Hepatic stellate cell (primary cell): ENCODE results near the gene ZDHHC21.
"Not testable (repeated sequence)": the region's sequence is repeated elsewhere in the genome, so short reads cannot be mapped to it uniquely, and the experiment has no call there.

ENCODE experiments used
- DNase-seq: peaks from one replicate; pipeline ENCODE4 v3.0.0; 2011; ENCODE audit warnings: low spot score

Gene ZDHHC21

GRCh38 chr9:14682616-14683015, 10.6 kb downstream of the ZDHHC21 start:
- not testable (repeated sequence) for DNase-seq

GRCh38 chr9:14678776-14679175, 14.5 kb downstream of the ZDHHC21 start:
- DNase-seq = no peak

- DNase-seq = no peak
Measured at GRCh38 chr9:14677872-14678271, 15.4 kb downstream of the ZDHHC21 start.

GRCh38 chr9:14677396-14677795, 15.8 kb downstream of the ZDHHC21 start:
- DNase-seq = no peak

- DNase-seq = no peak
Measured at GRCh38 chr9:14674630-14675029, 18.6 kb downstream of the ZDHHC21 start.

- DNase-seq = no peak
Measured at GRCh38 chr9:14671377-14671776, 21.9 kb downstream of the ZDHHC21 start.

GRCh38 chr9:14670718-14671117, 22.5 kb downstream of the ZDHHC21 start:
- DNase-seq = no peak

GRCh38 chr9:14664022-14664421, 29.2 kb downstream of the ZDHHC21 start:
- DNase-seq = not testable (repeated sequence)

- DNase-seq = no peak
Measured at GRCh38 chr9:14662060-14662453, 31.2 kb downstream of the ZDHHC21 start.

GRCh38 chr9:14661421-14662059, 31.7 kb downstream of the ZDHHC21 start:
- DNase-seq = peak; percentile 7

GRCh38 chr9:14660721-14661120, 32.5 kb downstream of the ZDHHC21 start:
- no peak for DNase-seq

GRCh38 chr9:14654932-14655331, 38.3 kb downstream of the ZDHHC21 start:
- no peak for DNase-seq

GRCh38 chr9:14653511-14653910, 39.7 kb downstream of the ZDHHC21 start:
- no peak for DNase-seq

GRCh38 chr9:14652729-14653377, 40.4 kb downstream of the ZDHHC21 start:
- DNase-seq = no peak

- DNase-seq = no peak
Measured at GRCh38 chr9:14650596-14650995, 42.6 kb downstream of the ZDHHC21 start.

- no peak for DNase-seq
Measured at GRCh38 chr9:14645648-14646047, 47.6 kb downstream of the ZDHHC21 start.

- no peak for DNase-seq
Measured at GRCh38 chr9:14640967-14641366, 52.3 kb downstream of the ZDHHC21 start.

GRCh38 chr9:14640294-14640693, 52.9 kb downstream of the ZDHHC21 start:
- DNase-seq = no peak

- DNase-seq = no peak
Measured at GRCh38 chr9:14633906-14634565, 59.2 kb downstream of the ZDHHC21 start.

- no peak for DNase-seq
Measured at GRCh38 chr9:14633148-14633547, 60.1 kb downstream of the ZDHHC21 start.

- no peak for DNase-seq
Measured at GRCh38 chr9:14627513-14627912, 65.7 kb downstream of the ZDHHC21 start.

GRCh38 chr9:14618836-14619420, 74.3 kb downstream of the ZDHHC21 start:
- DNase-seq = no peak
